HG03378 (cell line): Measurements from ENCODE around the gene LCORL.
"Not testable (repeated sequence)": the region's sequence is repeated elsewhere in the genome, so short reads cannot be mapped to it uniquely, and the experiment has no call there.

Experiments used
- ATAC-seq: cut with Tn5 transposase; IDR thresholded peaks from one replicate; pipeline ENCODE4 v1.9.1; 2021; ENCODE audit warnings: mild to moderate bottlenecking, moderate library complexity; ENCODE audit not compliant: unreplicated experiment

Gene LCORL

DNA sequence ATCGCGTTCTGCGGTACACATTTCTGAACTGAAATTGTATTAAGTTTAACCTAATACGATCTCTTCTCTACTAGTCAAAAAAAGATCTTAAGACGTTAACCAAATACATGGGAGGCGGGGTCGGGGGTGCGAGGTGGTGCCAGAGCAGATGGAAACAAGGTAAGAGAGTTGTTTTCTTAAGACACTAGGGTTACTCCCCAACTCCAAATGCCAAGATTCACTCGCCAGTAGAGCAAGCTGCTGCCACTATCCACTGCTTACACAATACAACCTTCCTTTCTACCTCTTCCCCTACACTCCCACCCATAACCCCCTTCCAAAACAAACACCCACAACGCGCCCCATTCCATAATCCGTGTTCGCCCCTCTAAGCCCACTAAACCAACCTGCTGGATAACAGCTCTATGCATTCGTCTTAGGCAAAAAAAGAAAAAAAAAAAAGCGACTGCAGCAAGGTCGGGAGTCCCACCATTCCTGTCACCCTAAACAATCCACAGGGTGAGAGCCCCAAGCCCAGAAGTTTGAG, 1.3 kb downstream of the LCORL start:
- ATAC-seq: no peak

DNA sequence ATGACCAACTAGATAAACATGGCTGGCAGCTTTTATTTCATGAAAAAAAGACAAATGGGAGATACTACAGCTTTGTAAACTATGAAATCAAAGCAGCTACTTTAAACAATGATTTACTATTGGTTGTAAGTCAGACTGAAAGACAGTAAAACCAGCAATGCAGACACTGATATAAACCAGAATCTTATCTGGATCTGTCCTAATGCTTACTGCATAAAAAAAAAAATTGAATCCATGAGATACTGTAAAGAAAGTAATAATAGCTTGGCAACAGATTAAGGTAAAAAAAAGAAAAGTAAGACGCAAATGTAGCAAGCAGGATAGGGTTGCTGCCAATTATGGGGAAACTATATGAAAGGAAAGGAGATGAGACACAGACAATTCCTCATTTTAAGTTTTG, 7.3 kb downstream of the LCORL start:
- ATAC-seq: no peak

DNA sequence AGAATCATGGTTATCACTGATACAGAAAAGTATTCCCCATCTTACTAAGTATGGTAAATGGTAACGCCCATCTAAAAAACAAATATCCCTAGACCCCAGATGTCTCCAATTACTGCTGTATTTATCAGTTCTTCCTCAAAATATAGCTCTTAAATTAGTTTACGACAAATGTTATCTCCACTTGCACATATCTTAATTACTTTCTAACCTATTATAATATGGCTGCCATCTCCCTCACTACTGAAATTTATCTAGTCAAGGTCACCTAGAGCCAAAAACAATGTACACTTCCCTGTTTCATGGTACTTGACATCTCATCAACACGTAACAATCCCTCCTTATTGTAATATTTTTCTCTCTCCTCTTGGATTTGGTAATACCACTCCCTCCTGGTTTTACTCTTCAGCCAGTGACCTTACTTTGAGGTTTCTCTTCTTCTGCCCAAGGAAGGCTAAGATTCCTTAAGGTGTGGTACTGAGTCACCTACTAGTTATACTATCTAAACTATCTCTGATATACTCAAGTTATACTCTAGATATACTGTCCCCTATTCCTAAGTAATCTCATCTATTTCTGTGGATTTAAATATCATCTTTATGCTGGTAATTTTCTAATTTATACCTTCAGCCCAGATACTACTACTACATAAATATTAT, 8.6 kb downstream of the LCORL start:
- no peak for ATAC-seq

DNA sequence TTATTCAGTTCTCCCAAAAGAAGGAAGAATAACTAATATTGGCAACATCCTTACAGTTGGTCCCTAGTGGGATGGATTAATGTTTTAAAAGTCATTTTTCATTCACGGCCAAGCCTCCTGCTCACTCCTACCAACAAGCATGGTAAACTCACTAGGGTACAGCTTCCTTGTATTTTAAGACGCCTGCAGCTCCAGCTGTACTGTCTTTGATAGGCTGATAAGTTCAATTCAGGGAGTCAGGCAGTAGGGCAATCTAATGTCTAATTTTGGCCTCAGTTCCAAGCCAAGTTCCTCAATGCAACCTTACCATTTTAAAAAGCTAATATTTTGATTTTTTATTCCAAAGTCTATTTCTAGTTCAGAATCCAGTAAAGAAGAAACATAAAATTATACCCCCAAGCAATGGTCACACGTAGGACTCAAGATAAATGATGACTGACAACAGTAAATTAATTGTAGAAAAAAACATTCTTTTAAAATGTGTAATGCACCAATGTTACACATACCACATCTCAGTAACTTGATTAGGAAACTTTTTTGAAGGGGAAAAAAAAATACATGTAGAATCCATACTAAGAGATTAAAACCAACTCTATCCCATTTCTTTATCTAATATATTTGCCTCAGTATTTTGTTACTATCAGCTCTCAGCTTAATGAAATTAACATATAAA, 9.3 kb downstream of the LCORL start:
- ATAC-seq: no peak

DNA sequence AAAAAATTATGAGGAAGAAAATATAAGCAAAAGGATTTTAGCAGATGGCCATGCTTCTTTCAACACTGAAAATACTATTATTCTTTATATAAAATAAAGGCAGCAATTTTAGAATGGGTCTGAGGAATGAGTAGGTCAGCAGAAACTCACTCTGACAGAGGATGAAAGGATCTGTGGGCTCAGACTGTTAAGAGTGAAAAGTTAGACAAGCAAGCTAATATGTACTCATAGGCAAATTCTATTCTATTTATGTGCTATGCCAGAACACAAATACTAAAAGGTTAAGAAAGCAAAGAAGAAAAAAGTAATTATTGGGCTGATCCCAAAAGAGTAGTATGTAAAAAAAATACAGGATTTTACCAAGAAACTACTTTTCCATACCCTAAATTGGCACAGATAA, 13.9 kb downstream of the LCORL start:
- ATAC-seq: no peak

DNA sequence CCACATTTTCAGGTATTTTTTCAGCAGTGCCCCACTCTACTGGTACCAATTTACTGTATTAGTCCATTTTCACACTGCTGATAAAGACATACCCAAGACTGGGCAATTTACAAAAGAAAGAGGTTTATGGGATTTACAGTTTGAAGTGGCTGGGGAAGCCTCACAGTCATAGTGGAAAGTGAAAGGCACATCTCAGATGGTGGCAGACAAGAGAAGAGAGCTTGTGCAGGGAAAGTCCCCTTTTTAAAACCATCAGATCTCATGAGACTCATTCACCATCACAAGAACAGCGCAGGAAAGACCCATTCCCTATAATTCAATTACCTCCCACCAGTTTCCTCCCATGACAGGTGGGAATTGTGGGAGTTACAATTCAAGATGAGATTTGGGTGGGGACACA, 15.1 kb downstream of the LCORL start:
- ATAC-seq: not testable (repeated sequence)

DNA sequence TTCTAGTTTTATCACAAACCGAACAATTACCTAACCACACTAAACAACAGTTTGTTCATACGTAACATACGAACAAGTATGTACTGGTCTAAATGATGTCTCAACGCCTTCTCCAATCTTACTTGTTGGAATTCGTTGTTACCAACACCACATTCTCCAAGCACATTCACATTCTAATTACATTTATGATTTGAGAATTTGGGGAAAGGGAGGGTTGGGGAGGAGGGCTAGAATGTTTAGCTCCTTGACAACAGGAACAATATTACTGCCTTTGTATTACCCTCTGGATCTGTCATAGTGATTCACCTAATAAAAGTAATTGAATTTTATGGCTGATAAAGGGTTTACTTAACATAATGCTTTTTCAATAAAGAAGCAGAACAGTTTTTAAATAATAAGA, 24.4 kb downstream of the LCORL start:
- no peak for ATAC-seq

DNA sequence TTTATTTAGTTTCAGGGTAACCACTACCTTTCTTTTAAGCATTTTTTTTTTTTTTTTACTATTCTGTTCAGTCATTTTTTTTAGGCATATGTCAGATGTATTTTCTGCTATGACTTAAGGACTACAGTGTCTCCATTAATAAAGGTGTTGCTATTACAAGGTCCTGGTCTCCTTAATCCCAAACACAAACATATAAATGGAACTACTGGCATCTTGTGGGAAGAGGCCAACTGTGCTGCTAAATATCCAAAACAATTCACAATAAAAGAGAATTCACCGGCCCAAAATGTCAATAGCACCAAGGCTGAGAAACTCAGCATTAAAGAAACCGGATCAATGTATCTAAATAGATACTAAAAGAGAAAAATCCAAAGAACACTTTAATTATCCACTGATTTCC, 26.4 kb downstream of the LCORL start:
- no peak for ATAC-seq

DNA sequence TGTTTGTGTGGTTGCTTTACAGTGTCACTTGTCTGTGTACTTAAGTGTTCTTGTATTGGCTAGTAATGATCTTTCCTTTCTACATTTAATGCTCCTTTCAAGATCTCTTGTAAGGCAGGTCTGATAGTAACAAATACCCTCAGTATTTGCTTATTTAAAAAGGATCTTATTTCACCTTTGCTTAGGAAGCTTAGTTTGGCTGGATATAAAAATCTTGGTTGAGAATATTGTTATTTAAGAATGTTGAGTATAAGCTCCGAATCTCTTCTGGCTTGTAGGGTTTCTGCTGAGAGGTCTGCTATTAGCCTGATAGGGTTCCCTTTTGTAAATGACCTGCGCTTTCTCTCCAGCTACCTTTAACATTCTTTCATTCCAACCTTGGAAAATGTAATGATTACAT, 35.7 kb downstream of the LCORL start:
- ATAC-seq: no peak

DNA sequence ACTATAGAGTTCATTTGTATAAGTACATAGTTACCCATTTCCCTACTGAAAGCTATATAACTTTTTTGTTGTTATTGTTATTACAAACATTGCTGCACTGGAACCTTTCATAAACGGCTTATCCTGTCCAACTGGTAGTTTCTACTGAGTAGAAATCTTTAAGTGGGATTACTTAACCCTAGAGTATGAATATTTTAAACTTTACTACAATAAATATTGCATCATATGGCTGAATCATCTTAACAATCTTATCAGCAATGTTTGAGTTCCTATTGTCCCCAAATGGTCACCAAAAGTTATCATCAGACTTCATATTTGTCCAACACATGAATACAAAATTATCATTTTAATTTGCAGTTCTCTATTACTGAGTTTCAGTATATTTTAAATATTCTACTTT, 40.5 kb downstream of the LCORL start:
- ATAC-seq: no peak

DNA sequence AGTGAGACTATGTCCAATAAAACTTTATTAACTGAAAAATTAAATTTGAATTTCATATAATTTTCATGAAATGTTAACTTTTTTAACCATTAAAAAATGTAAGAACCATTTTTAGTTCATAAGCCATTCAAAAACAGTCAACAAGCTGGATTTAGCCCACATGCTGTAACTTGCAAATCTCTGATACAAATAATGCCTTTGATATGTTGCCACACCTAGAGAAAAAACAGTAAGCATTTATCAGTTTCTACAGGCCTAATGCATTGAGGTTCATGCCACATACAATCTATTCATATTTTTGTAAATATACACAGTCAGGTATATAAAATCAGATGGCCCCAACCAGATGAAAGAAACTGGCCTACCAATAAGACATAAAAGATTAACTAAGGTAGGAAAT, 52.8 kb downstream of the LCORL start:
- ATAC-seq: no peak

DNA sequence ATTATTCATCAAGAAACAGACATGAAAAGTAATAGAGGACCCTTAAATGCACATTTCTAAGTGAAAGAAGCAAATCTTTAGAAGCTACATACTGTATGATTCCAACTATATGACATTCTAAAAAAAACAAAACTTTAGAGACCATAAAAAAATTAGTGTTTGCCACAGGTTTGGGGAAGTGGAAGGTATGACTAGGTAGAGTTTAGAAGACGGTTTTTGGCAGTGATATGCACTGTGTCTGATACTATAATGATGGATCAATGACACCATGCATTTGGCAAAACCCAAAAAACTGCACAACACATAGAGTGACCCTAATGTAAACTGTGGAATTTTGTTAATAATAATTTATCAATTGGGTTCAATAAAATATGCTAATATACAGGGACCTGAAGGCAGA, 54.5 kb downstream of the LCORL start:
- no peak for ATAC-seq

DNA sequence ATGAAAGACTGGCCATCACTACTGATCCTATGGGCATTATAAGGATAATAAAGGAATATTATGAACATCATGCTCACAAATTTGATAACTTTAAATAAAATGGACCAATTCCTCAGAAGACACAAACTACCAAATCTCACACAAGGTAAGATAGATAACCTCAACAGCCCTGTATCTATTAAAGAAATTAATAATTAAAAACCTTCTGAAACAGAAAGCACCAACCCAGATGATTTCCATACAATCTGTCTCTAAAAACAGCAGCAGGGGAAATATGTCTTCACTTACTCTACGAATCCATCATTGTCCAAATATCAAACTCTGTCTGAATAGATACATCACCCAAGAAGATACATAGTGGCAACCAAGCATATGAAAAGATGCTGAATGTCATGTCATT, 55.2 kb downstream of the LCORL start:
- ATAC-seq: no peak

DNA sequence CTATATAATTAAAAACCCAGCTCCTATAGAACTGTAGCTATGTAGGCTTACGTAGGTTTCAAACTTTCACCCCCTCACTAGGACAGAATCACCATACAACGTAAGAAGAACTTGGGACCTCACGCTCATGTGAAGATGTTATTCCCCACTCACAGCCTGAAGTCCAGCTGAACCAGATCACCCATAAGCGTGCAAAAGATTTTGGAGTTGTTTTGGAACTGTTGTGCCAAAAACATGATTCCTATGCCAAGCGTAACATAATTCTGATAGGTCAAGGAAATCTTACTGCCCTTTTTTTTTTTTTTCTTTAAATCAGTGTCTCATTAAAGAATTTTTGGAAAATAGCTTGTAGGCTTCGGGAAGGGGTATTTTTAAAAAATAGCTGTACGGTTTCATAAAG, 57.0 kb downstream of the LCORL start:
- no peak for ATAC-seq

DNA sequence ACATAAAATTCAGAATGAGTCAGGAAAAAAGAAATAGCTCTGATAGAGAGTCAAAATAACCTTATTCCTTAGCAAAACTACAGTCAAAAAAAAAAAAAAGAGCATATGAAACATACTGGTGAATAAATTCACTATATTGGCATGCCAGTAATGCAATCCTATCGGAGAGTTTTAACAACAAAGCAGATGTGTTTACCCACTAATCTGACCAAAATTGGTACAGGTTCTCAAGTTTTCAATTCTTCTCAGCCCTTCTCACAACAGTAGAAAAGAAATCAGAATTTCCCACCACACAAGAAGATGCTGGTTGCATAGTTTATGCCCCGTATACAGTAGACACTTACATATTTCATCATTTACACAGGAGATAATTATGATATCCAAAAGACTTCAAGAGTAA, 59.4 kb downstream of the LCORL start:
- no peak for ATAC-seq

DNA sequence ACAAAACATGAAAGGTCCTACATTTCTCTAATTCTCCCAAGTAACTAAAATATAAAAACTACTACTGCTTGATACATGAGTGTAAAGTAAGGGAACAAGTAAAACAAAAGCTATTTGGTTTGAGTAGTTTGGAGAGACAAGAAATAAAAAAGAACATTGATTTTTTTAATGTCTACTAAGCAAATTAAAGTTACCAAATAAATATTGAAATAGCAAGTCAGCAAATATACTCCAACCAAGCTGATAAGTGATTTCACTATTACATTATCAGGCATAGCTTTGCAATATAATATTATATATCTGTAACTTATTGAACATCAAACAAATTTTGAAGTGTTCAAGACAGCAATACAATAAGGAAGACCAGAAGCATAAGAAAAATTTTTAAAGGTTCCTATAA, 60.3 kb downstream of the LCORL start:
- no peak for ATAC-seq

DNA sequence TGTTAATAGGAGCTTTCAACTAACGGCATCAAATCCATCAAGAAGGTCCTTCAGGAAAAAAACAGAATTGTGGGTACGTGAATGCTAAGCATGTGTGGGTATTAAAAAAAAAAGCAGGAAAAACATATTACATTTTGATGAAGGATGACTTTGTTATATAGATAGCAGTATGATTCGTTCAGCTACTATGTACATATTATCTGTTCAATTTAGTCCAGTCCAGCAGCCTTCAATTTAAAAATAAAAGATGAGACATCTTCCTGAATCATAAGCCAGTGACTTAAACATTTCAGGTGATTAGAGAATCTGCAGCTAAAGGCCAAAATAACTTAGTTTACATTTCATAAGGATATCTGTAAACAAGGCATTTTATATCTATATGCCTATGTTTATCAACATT, 63.4 kb downstream of the LCORL start:
- no peak for ATAC-seq

DNA sequence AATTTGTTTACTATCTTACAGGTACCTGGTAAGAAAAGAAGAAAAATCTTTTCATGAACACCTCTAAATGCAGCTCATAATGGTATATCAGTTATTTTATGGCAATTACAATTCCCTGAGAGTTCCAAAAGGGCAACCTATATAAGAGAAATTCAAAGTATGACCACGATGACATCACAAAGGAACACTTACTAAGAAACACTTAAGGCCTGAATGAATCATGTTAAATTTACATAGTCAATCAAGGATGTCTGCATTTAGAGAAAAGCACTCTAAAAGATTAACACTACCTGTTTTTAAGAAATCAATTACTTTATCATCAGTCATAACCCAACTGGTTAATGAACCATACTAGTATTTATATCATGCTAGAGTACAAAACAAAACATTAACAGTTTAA, 63.9 kb downstream of the LCORL start:
- ATAC-seq: no peak

DNA sequence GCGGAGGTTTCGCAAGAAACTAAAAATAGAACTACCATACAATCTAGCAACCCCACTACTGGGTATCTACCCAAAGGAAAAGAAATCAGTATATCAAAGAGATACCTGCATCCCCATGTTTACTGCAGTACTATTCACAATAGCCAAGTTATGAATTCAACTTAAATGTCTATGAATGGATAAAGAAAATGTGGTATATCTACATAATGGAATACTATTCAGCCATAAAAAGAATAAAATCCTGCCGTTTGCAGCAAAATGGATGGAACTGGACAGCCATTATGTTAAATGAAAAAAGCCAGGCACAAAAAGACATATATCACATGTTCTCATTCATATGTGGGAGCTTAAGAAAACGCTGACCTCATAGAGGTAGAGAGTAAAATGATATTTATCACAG, 65.3 kb downstream of the LCORL start:
- no peak for ATAC-seq

DNA sequence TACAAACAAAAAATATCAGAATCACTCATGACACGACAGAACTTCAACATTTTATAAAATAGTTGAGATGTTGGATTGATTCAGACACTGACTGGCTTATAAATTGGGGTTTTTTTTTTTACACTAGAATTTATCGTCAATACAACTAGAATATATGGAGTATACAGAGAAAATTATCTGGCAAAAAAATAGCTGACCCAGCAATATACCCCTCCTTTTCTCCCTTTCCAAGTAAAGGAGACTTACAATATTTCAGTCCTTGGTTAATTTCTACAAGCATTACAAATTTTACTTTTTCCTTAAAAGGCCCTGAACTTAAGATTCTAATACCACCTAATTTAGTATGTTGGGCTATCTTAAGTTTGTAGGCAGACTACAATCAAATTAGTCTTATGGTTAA, 76.3 kb downstream of the LCORL start:
- ATAC-seq: no peak

DNA sequence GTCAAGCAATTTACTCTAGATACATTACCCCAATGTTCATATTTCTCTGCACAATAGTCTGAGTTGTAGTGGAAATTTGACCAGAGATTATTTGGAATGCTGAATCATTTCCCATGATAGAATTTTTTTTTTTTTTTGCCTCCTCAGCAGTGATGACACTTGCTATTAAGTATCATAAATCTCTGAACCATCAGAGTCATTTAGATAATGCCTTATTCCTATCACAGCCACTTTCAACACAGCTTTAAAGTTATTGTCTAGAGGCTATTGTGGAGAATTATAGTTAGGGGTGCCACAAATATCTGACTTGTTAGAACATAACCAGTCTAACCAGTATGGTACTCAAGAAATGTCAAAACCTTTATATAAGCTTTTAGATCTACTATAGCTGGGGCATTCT, 79.8 kb downstream of the LCORL start:
- ATAC-seq: no peak

DNA sequence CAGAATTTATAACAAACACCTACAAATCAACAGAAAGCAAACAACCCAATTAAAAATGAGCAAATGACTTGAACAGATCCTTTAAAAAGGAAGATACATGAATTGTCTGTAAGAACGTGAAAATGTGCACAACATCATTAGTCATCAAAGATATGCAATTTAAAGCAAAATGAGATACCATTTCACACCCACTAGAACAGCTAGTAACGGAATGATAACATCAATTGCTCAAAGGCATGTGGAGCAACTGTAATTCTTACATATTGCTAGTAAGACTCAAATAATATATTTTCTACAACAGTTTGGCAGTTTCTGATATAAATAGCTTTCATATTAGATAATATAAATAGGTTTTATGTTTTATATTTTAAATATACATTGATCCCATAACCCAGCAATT, 82.5 kb downstream of the LCORL start:
- ATAC-seq: no peak

DNA sequence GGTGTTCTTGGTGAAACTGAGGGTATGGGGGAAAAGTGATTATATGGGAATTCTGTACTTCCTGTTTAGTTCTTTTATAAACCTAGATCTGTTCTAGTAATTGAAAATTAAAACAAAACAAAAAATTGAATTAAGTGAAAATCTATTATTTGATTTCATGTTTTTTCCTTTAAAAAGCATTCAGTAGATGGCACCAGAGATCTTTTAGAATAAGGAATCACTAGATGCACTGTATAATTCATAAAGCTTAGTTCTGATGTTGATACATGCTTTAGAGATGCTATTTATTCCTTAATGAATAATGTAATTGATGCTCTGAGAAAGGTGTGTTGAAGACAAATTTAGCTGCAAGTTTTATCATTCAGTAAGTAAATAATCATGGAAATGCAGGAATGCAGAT, 87.3 kb downstream of the LCORL start:
- ATAC-seq: no peak
